Measurements from ENCODE around the gene DPF3.

Gene DPF3

GRCh38 chr14:72644038-72644437, 249.9 kb downstream of the DPF3 start:
- DNase-seq (ENCODE audit: low read depth) = no peak

- DNase-seq (ENCODE audit: low read depth) = no peak
These were observed 250.5 kb downstream of the DPF3 start for GRCh38 chr14:72643317-72643801.

- DNase-seq (ENCODE audit: low read depth) = no peak
These were observed 252.9 kb downstream of the DPF3 start for GRCh38 chr14:72640911-72641485.

- DNase-seq (ENCODE audit: low read depth) = no peak
These were observed 255.9 kb downstream of the DPF3 start for GRCh38 chr14:72638021-72638420.

- no peak for DNase-seq (ENCODE audit: low read depth)
These were observed 257.0 kb downstream of the DPF3 start for GRCh38 chr14:72636871-72637270.

GRCh38 chr14:72636094-72636493, 257.8 kb downstream of the DPF3 start:
- DNase-seq (ENCODE audit: low read depth) = no peak

GRCh38 chr14:72634691-72635616, 258.9 kb downstream of the DPF3 start:
- no peak for DNase-seq (ENCODE audit: low read depth)

GRCh38 chr14:72633551-72633950, 260.4 kb downstream of the DPF3 start:
- DNase-seq (ENCODE audit: low read depth) = no peak

GRCh38 chr14:72632727-72633126, 261.2 kb downstream of the DPF3 start:
- DNase-seq (ENCODE audit: low read depth) = no peak

- DNase-seq (ENCODE audit: low read depth) = no peak
These were observed 262.5 kb downstream of the DPF3 start for GRCh38 chr14:72631401-72631800.

GRCh38 chr14:72630374-72630773, 263.5 kb downstream of the DPF3 start:
- DNase-seq (ENCODE audit: low read depth) = no peak

GRCh38 chr14:72629534-72629933, 264.4 kb downstream of the DPF3 start:
- no peak for DNase-seq (ENCODE audit: low read depth)

GRCh38 chr14:72625689-72626088, 268.2 kb downstream of the DPF3 start:
- DNase-seq (ENCODE audit: low read depth) = no peak

- DNase-seq (ENCODE audit: low read depth) = no peak
These were observed 272.4 kb downstream of the DPF3 start for GRCh38 chr14:72621387-72622065.

GRCh38 chr14:72619881-72620280, 274.0 kb downstream of the DPF3 start:
- no peak for DNase-seq (ENCODE audit: low read depth)

GRCh38 chr14:72619111-72619571, 274.8 kb downstream of the DPF3 start:
- DNase-seq (ENCODE audit: low read depth) = no peak

- DNase-seq (ENCODE audit: low read depth) = no peak
These were observed 275.5 kb downstream of the DPF3 start for GRCh38 chr14:72618424-72618823.

GRCh38 chr14:72617391-72618031, 276.4 kb downstream of the DPF3 start:
- no peak for DNase-seq (ENCODE audit: low read depth)

- DNase-seq (ENCODE audit: low read depth) = no peak
These were observed 277.1 kb downstream of the DPF3 start for GRCh38 chr14:72616811-72617210.

- no peak for DNase-seq (ENCODE audit: low read depth)
These were observed 277.6 kb downstream of the DPF3 start for GRCh38 chr14:72616294-72616693.

- DNase-seq (ENCODE audit: low read depth) = no peak
These were observed 278.3 kb downstream of the DPF3 start for GRCh38 chr14:72615451-72616121.
